ENCODE data around the gene PGBD5. TPM values are rescaled to one million over a fixed set of nuclear protein-coding genes. Genes with fewer than 3 reads are reported as not detected.
"Not testable (repeated sequence)": the region's sequence is repeated elsewhere in the genome, so short reads cannot be mapped to it uniquely, and the experiment has no call there.

Gene PGBD5
- polyA plus RNA-seq: not detected

DNA sequence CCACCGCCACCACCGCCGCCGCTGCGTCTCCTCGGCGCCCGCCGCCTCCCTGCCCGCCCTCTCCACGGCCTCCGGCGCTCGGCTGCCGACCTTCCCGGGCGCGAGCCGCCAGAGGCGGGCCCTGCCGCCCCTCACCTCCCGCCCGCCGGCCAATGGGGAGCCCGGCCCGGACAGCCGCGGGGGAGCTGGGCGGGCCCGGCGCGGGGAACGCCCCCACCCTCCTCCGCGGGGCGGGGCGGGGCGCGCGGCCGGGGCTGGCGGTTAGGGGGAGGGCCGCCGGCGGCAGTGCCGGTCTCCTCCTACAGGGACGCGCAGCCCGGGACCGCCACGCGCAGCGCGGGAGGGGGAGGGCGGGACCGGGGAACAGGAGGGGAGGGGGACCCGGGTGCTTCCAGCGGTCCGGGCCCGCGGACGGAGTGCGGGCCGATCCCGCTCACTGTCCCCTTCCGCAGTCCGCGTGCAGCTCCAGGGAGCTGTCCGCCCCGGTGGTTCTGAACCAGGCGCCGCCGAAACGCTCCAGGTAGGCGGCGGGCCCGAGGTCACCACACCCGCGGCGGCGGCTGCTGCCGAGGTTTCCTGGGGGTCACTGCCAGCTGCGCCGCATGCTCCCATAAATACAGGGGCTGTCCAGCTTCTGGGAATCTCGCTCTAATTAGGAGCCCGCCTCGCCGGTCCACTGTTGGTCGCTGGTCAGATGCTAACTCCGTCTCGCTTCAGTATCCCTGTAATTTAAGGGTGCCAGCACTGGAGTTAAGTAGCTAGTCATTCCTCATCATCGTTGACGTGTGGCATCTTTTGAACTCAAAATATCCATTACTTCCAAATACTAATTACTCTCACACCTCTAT lies at the start of gene PGBD5:
PGBD5 (minus strand) TSS at position 87 of the 848 bp plus-strand sequence. CDS start 404 bp downstream, outside the sequence.
- H3K4me1 Mint-ChIP-seq: peaks cover 20 to 29% of the 10 kb centered on the region in 2 donors
- peaks cover 0 to 11% (median 2%) of the 10 kb centered on the region in 6 donors for H3K9me3 Mint-ChIP-seq
- peak; percentile 38 to 48 (median 41) for DNase-seq
- peak within 1 kb of the TSS; percentile 77 to 90 (median 83) for H3K4me3 Mint-ChIP-seq
- peaks cover 0 to 4% (median 4%) of the 10 kb centered on the region in 3 donors for H3K36me3 Mint-ChIP-seq
- H3K27ac Mint-ChIP-seq: peak within 1 kb of the TSS in 1 of 6 donors; percentile 17
- H3K27me3 Mint-ChIP-seq (ENCODE audit: low read depth in 3 of 3): peaks cover 15 to 35% (median 34%) of the 10 kb centered on the region in 3 donors

DNA sequence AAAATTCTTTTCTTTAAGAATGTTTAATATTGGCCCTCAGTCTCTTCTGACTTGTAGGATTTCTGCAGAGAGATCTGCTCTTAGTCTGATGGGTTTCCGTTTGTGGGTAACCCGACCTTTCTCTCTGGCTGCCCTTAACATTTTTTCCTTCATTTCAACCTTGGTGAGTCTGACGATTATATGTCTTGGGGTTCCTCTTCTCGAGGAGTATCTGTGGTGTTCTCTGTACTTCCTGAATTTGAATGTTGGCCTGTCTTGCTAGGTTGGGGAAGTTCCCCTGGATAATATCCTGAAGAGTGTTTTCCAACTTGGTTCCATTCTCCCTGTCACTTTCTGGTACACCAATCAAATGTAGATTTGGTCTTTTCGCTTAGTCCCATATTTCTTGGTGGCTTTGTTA lies 48.8 kb upstream of the PGBD5 start:
- H3K4me1 Mint-ChIP-seq, DNase-seq, H3K9me3 Mint-ChIP-seq, H3K36me3 Mint-ChIP-seq, H3K27ac Mint-ChIP-seq, H3K4me3 Mint-ChIP-seq: not testable (repeated sequence)
- H3K27me3 Mint-ChIP-seq (ENCODE audit: low read depth in 3 of 3): peaks cover 0 to 19% (median 14%) of the 10 kb centered on the region in 3 donors

- H3K27me3 Mint-ChIP-seq (ENCODE audit: low read depth in 3 of 3): peaks cover 0 to 12% (median 10%) of the 10 kb centered on the region in 3 donors
- H3K36me3 Mint-ChIP-seq, H3K4me1 Mint-ChIP-seq, H3K9me3 Mint-ChIP-seq, DNase-seq, H3K4me3 Mint-ChIP-seq, H3K27ac Mint-ChIP-seq: not testable (repeated sequence)
Measured at GRCh38 chr1:230470750-230471149, 44.6 kb upstream of the PGBD5 start.

- Mint-ChIP-seq H3K27ac (no peak overlapping the region), H3K27me3 (ENCODE audit: low read depth in 3 of 3) (peaks cover 1 to 9% (median 3%) of the 10 kb centered on the region in 3 donors), H3K9me3 (peaks cover 0 to 7% (median 2%) of the 10 kb centered on the region in 6 donors), H3K36me3 (peaks cover 0 to 5% (median 0%) of the 10 kb centered on the region in 3 donors), H3K4me3 (no peak overlapping the region), H3K4me1 (no peaks in the 10 kb centered on the region)
- DNase-seq: no peak
Measured at GRCh38 chr1:230469271-230469670, 43.1 kb upstream of the PGBD5 start.

GRCh38 chr1:230465691-230466090 lies 39.6 kb upstream of the PGBD5 start:
- DNase-seq: no peak
- no peak overlapping the region for H3K27ac Mint-ChIP-seq
- no peaks in the 10 kb centered on the region for H3K4me1 Mint-ChIP-seq
- H3K9me3 Mint-ChIP-seq: peaks cover 0 to 1% (median 0%) of the 10 kb centered on the region in 6 donors
- H3K27me3 Mint-ChIP-seq (ENCODE audit: low read depth in 3 of 3): peaks cover 2 to 9% (median 3%) of the 10 kb centered on the region in 3 donors
- peaks cover 0 to 5% (median 0%) of the 10 kb centered on the region in 3 donors for H3K36me3 Mint-ChIP-seq
- H3K4me3 Mint-ChIP-seq: no peak overlapping the region

GRCh38 chr1:230464671-230465070 lies 38.5 kb upstream of the PGBD5 start:
- Mint-ChIP-seq H3K9me3 (no peaks in the 10 kb centered on the region), H3K4me1 (no peaks in the 10 kb centered on the region), H3K36me3 (peaks cover 0 to 5% (median 0%) of the 10 kb centered on the region in 3 donors), H3K27me3 (ENCODE audit: low read depth in 3 of 3) (peaks cover 2 to 13% (median 3%) of the 10 kb centered on the region in 3 donors), H3K4me3 (no peak overlapping the region), H3K27ac (no peak overlapping the region)
- no peak for DNase-seq

DNA sequence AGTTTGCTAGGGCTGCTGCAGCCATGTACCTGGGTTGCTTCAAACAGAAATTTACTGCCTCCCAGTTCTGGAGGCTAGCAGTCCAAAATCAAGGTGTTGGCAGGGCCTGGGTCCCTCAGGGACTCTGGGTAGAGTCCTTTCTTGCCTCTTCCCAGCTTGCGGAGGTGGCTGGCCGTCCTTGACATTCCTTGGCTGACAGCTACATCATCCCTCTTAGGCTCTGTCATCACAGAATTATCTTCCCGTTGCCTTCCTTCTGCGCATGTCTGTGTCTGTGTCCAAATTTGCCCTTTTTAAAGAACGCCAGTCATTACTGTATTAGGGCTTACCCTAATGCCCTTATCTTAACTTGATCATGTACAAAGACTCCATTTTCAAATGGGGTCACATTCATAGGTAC lies 37.6 kb upstream of the PGBD5 start:
- Mint-ChIP-seq H3K27ac (no peak overlapping the region), H3K4me3 (no peak overlapping the region), H3K36me3 (no peaks in the 10 kb centered on the region), H3K9me3 (no peaks in the 10 kb centered on the region), H3K27me3 (ENCODE audit: low read depth in 3 of 3) (peaks cover 2 to 15% (median 3%) of the 10 kb centered on the region in 3 donors), H3K4me1 (no peaks in the 10 kb centered on the region)
- no peak for DNase-seq

- no peak for DNase-seq
- no peak overlapping the region for H3K27ac Mint-ChIP-seq
- H3K27me3 Mint-ChIP-seq (ENCODE audit: low read depth in 3 of 3): peaks cover 2 to 15% (median 3%) of the 10 kb centered on the region in 3 donors
- no peak overlapping the region for H3K4me3 Mint-ChIP-seq
- H3K4me1 Mint-ChIP-seq: no peaks in the 10 kb centered on the region
- no peaks in the 10 kb centered on the region for H3K9me3 Mint-ChIP-seq
- H3K36me3 Mint-ChIP-seq: no peaks in the 10 kb centered on the region
Measured at GRCh38 chr1:230463326-230463725, 37.2 kb upstream of the PGBD5 start.

DNA sequence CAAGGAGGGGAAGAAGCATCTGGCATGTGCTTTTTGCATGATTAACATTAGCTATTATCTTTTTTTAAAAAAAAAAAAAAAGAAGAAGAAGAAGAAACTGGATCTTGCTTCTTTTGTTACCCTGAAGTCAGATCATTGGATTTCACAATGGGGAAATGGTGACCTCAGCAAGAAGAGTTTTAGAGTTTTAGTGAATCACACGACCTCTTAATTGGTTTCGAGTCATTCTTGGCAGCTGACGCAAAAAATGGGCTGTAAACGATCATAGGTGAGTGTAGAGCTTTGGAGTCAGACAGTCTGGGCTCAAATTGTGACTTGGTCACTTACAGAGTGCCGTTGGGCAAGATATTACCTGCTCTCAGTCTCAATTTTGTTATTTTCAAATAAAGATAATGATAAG lies 33.3 kb upstream of the PGBD5 start:
- H3K4me1 Mint-ChIP-seq: no peaks in the 10 kb centered on the region
- no peak overlapping the region for H3K4me3 Mint-ChIP-seq
- peaks cover 0 to 11% (median 2%) of the 10 kb centered on the region in 3 donors for H3K27me3 Mint-ChIP-seq (ENCODE audit: low read depth in 3 of 3)
- no peaks in the 10 kb centered on the region for H3K9me3 Mint-ChIP-seq
- no peaks in the 10 kb centered on the region for H3K36me3 Mint-ChIP-seq
- no peak overlapping the region for H3K27ac Mint-ChIP-seq
- DNase-seq: no peak

GRCh38 chr1:230458509-230458908 lies 32.4 kb upstream of the PGBD5 start:
- no peaks in the 10 kb centered on the region for H3K36me3 Mint-ChIP-seq
- no peak overlapping the region for H3K27ac Mint-ChIP-seq
- no peaks in the 10 kb centered on the region for H3K4me1 Mint-ChIP-seq
- H3K4me3 Mint-ChIP-seq: no peak overlapping the region
- H3K9me3 Mint-ChIP-seq: no peaks in the 10 kb centered on the region
- DNase-seq: no peak
- peaks cover 0 to 11% (median 2%) of the 10 kb centered on the region in 3 donors for H3K27me3 Mint-ChIP-seq (ENCODE audit: low read depth in 3 of 3)

DNA sequence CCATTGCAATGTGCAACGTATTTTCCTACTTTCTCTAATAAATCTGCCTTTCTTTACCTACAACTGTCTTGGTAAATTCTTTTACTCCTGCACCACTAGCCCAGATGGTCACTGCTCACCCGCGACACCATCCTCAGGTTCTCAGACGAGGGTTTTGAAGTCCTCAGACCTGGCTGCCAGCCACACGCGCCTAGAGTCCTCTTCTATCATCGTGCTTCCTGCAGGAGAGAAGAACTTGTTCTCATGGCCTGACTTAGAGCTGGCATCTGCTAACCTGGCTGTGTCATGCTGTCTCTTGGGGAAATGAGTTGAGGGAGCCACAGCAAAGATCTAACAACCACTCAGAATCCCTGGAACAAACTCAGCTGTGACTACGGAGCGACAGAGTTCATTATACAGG lies 30.3 kb upstream of the PGBD5 start:
- no peaks in the 10 kb centered on the region for H3K36me3 Mint-ChIP-seq
- H3K9me3 Mint-ChIP-seq: no peaks in the 10 kb centered on the region
- no peak for DNase-seq
- no peak overlapping the region for H3K4me3 Mint-ChIP-seq
- no peaks in the 10 kb centered on the region for H3K4me1 Mint-ChIP-seq
- peaks cover 1 to 11% (median 2%) of the 10 kb centered on the region in 3 donors for H3K27me3 Mint-ChIP-seq (ENCODE audit: low read depth in 3 of 3)
- no peak overlapping the region for H3K27ac Mint-ChIP-seq

DNA sequence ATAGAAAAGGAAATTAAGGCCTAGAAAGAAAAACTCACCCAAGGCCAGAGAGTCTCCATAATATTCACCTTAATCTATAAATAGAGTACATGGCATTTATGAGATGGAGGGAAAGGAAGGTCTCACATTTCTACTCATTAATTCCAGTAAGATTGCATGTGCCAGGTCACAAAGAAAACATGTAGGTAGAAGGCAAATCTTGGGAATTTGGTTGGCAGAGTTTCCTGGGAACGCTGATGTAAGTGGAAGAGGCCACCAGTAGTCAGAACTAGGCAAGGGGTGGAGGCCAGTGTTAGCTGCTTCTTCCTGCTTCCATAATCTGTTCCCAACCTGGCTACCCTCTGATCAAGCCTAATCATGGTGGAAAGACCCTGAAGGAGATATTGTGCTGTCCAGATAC lies 29.2 kb upstream of the PGBD5 start:
- Mint-ChIP-seq H3K4me3 (no peak overlapping the region), H3K36me3 (no peaks in the 10 kb centered on the region), H3K27ac (no peak overlapping the region), H3K9me3 (no peaks in the 10 kb centered on the region), H3K27me3 (ENCODE audit: low read depth in 3 of 3) (peaks cover 0 to 4% (median 1%) of the 10 kb centered on the region in 3 donors), H3K4me1 (no peaks in the 10 kb centered on the region)
- DNase-seq: no peak

DNA sequence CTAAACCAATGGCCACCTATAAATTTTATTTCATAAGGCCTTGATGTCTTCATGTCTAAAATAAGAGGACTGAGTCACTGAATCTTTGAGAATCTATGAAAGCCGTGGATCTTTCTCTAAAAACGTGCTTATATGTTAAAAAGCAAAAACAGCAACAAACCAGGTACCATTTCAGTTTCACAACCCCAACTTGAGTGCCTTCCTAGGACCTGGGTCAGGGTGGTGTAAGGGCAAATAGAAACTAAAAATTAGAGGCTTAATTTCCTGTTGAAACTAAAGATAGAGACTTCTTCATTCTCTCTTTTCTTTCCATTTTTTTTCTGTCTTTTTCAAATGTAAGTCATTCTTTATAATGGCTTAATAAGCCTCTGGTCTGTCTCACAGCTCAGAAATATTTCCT lies 27.2 kb upstream of the PGBD5 start:
- Mint-ChIP-seq H3K27me3 (ENCODE audit: low read depth in 3 of 3) (peaks cover 0 to 1% (median 0%) of the 10 kb centered on the region in 3 donors), H3K4me3 (no peak overlapping the region), H3K27ac (no peak overlapping the region), H3K4me1 (no peaks in the 10 kb centered on the region), H3K9me3 (no peaks in the 10 kb centered on the region), H3K36me3 (no peaks in the 10 kb centered on the region)
- DNase-seq: no peak

DNA sequence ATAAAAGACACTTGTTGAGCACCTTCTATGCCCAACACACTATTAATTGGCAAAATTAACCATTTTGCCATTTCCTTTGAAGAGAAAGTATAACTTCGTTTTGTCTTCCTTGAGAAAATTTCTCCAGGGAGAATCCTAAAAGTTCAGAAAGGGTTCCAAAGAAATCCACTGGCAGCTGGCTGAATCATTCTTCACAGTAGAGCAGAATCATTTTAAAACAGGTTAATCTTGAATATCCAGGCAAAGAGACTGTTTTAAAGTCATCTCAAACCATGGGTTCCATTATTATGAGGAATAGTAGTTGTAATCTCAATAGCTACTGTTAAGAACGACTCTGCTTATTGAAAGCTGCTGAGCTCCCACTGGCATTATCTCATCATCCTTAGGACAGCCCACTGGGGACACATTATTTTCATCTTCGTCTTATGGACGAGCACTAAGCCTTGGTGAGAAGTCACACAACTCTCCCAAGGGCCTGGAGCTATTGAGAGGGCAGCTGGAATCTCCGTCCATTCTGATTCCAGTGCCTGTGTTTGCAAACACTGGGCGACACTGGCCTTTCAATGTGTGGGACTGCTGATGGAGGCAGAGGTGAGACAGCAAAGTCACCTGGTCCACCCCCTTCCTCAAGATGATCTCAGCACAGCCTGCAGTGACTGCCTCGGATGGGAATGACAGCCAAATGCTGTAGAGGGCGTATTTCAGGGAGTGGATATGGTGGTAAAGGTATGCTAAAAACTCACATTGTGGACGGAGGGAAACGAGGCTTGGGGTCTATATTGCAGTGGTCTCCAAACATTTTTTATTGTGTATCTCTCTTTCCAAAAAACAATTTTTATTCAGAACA lies 15.3 kb upstream of the PGBD5 start:
- Mint-ChIP-seq H3K4me1 (no peaks in the 10 kb centered on the region), H3K27ac (no peak overlapping the region), H3K27me3 (ENCODE audit: low read depth in 3 of 3) (peaks cover 0 to 10% (median 6%) of the 10 kb centered on the region in 3 donors), H3K4me3 (no peak overlapping the region), H3K36me3 (no peaks in the 10 kb centered on the region), H3K9me3 (peaks cover 0 to 5% (median 1%) of the 10 kb centered on the region in 6 donors)
- no peak for DNase-seq

All from immature natural killer cell (primary cell).